H1 (cell line): ENCODE measurements around the gene ZMYND12. TPM values are rescaled to one million over a fixed set of nuclear protein-coding genes. Genes with fewer than 3 reads are reported as not detected.

Source experiments
- CTCF ChIA-PET: fragments of 300-600 bp; sonication (Branson Sonifier 250); formaldehyde crosslinking; loops from one replicate; lab custom pipeline; 2021; ENCODE audit not compliant: partially characterized antibody; lab: Charles Lee
- POLR2A ChIA-PET: fragments of 300-600 bp; sonication (Branson Sonifier 250); formaldehyde crosslinking; loops from one replicate; lab custom pipeline; 2021; ENCODE audit warnings: inconsistent platforms; ENCODE audit not compliant: partially characterized antibody; lab: Charles Lee
- DNase-seq, 2 experiments: peaks; one replicate each; pipeline versions ENCODE4 v3.0.0 to v3.0.0-alpha.2; 2010 to 2022; ENCODE audit warnings: low spot score in 2 of 2, low read depth in 1 of 2, mixed read lengths in 1 of 2
- FAIRE-seq: peaks from 2 replicates; lab custom pipeline; 2011; peaks lifted over from hg19 to GRCh38; lab: Jason Lieb, UNC
- H2AFZ ChIP-seq: 2 replicates; pipeline ENCODE4 v1.8.1; 2012; ENCODE audit warnings: low read length, inconsistent platforms
- H2AK5ac ChIP-seq: 2 replicates; pipeline ENCODE4 v1.6.1; 2013; ENCODE audit warnings: low read depth, low read length
- H2BK120ac ChIP-seq: replicated peaks from 2 replicates; pipeline ENCODE3; 2013; ENCODE audit warnings: low read depth, low read length, inconsistent platforms
- H2BK12ac ChIP-seq: 2 replicates; pipeline ENCODE4 v1.6.1; 2013; ENCODE audit warnings: low read depth, low read length
- H2BK15ac ChIP-seq: 2 replicates; pipeline ENCODE4 v1.6.1; 2013; ENCODE audit warnings: low read length
- H2BK20ac ChIP-seq: 2 replicates; pipeline ENCODE4 v1.6.1; 2013; ENCODE audit warnings: low read length
- H2BK5ac ChIP-seq: 2 replicates; pipeline ENCODE4 v1.6.1; 2013; ENCODE audit warnings: low read depth, low read length
- H3K14ac ChIP-seq: 2 replicates; pipeline ENCODE4 v1.6.1; 2013; ENCODE audit warnings: inconsistent platforms; ENCODE audit not compliant: insufficient read length
- H3K18ac ChIP-seq: 2 replicates; pipeline ENCODE4 v1.6.1; 2013; ENCODE audit warnings: low read length; ENCODE audit errors: extremely low read depth
- H3K23ac ChIP-seq: 2 replicates; pipeline ENCODE4 v1.6.1; 2013; ENCODE audit warnings: inconsistent platforms; ENCODE audit not compliant: insufficient read length
- H3K23me2 ChIP-seq: 2 replicates; pipeline ENCODE4 v1.6.1; 2013; ENCODE audit warnings: low read depth, low read length
- H3K27ac ChIP-seq: 2 replicates; pipeline ENCODE4 v1.6.1; 2011; ENCODE audit warnings: low read depth, low read length, inconsistent platforms
- H3K27me3 ChIP-seq, 4 experiments: replicated peaks in 1 of 4; 1 replicate in 1 of 4; 2 replicates in 3 of 4; pipeline versions ENCODE4 v1.6.1 to v1.8.1; 2011 to 2013; ENCODE audit warnings: low read length in 3 of 4, mild to moderate bottlenecking in 3 of 4, inconsistent platforms in 2 of 4, mixed read lengths in 2 of 4, moderate library complexity in 1 of 4; ENCODE audit not compliant: control insufficient read depth in 3 of 4, insufficient read depth in 3 of 4; ENCODE audit errors: extremely low read depth in 1 of 4
- H3K36me3 ChIP-seq, 4 experiments: 2 replicates each; pipeline versions ENCODE4 v1.6.1 to v1.8.1; 2011 to 2013; ENCODE audit warnings: mild to moderate bottlenecking in 4 of 4, low read length in 3 of 4, moderate library complexity in 2 of 4, control low read depth in 1 of 4, inconsistent platforms in 1 of 4; ENCODE audit not compliant: insufficient read depth in 4 of 4, control insufficient read depth in 2 of 4
- H3K4ac ChIP-seq: replicated peaks from 2 replicates; pipeline ENCODE3; 2013; ENCODE audit warnings: low read length, low read depth, mixed read lengths, inconsistent platforms; ENCODE audit not compliant: insufficient read length
- H3K4me1 ChIP-seq, 4 experiments: replicated peaks in 1 of 4; 1 replicate in 1 of 4; 2 replicates in 3 of 4; pipeline versions ENCODE4 v1.6.1 to v1.8.1; 2011 to 2013; ENCODE audit warnings: low read length in 3 of 4, inconsistent platforms in 2 of 4, mixed read lengths in 1 of 4; ENCODE audit not compliant: insufficient read depth in 4 of 4, control insufficient read depth in 3 of 4
- H3K4me2 ChIP-seq, 2 experiments: 2 replicates each; pipeline versions ENCODE4 v1.6.1 to v1.8.1; 2011 to 2013; ENCODE audit warnings: low read depth in 2 of 2, low read length in 2 of 2, control low read depth in 1 of 2, inconsistent platforms in 1 of 2, mild to moderate bottlenecking in 1 of 2; ENCODE audit not compliant: insufficient read depth in 1 of 2
- H3K4me3 ChIP-seq, 4 experiments: fragments of 200-600, 300-600 bp in 1 of 4; sonication (generic), shearing (Covaris generic), sonication (Bioruptor Twin) in 1 of 4; 2 replicates each; pipeline versions ENCODE4 v1.5.1 to v1.8.1; 2011 to 2016; ENCODE audit warnings: low read length in 4 of 4, low read depth in 3 of 4, control low read depth in 2 of 4, inconsistent platforms in 2 of 4, mild to moderate bottlenecking in 2 of 4, mixed read lengths in 1 of 4, moderate library complexity in 1 of 4; ENCODE audit not compliant: insufficient read depth in 2 of 4; ENCODE audit errors: extremely low read depth in 1 of 4
- H3K56ac ChIP-seq: replicated peaks from 2 replicates; pipeline ENCODE3; 2013; ENCODE audit warnings: low read depth, mild to moderate bottlenecking, mixed read lengths, low read length, inconsistent platforms; ENCODE audit not compliant: insufficient read length
- H3K79me1 ChIP-seq: 2 replicates; pipeline ENCODE4 v1.6.1; 2013; ENCODE audit warnings: low read depth, low read length, control low read depth
- H3K79me2 ChIP-seq, 2 experiments: 2 replicates each; pipeline versions ENCODE4 v1.6.1 to v1.8.1; 2012 to 2013; ENCODE audit warnings: low read length in 2 of 2, mild to moderate bottlenecking in 2 of 2, inconsistent platforms in 1 of 2; ENCODE audit not compliant: insufficient read depth in 2 of 2, control insufficient read depth in 1 of 2
- H3K9ac ChIP-seq, 4 experiments: replicated peaks in 1 of 4; 1 replicate in 1 of 4; 2 replicates in 3 of 4; pipeline versions ENCODE4 v1.6.1 to v1.8.1; 2011 to 2013; ENCODE audit warnings: low read depth in 3 of 4, low read length in 3 of 4, control low read depth in 2 of 4, mild to moderate bottlenecking in 2 of 4, moderate library complexity in 2 of 4, inconsistent platforms in 1 of 4; ENCODE audit errors: extremely low read depth in 1 of 4
- H3K9me3 ChIP-seq, 2 experiments: 2 replicates each; pipeline versions ENCODE4 v1.6.1 to v1.8.1; 2012 to 2013; ENCODE audit warnings: mild to moderate bottlenecking in 2 of 2, moderate library complexity in 2 of 2, control low read depth in 1 of 2, inconsistent platforms in 1 of 2, low read depth in 1 of 2, low read length in 1 of 2, mixed read lengths in 1 of 2; ENCODE audit not compliant: insufficient read depth in 2 of 2
- H4K20me1 ChIP-seq, 2 experiments: replicated peaks in 1 of 2; 2 replicates each; pipeline versions ENCODE3 to v1.8.1; 2011 to 2013; ENCODE audit warnings: inconsistent platforms in 2 of 2, low read length in 2 of 2, mild to moderate bottlenecking in 1 of 2; ENCODE audit not compliant: insufficient read depth in 2 of 2, control insufficient read depth in 1 of 2
- H4K5ac ChIP-seq: 2 replicates; pipeline ENCODE4 v1.6.1; 2013; ENCODE audit warnings: low read length, low read depth, mixed read lengths, inconsistent platforms; ENCODE audit not compliant: insufficient read length
- H4K8ac ChIP-seq: 2 replicates; pipeline ENCODE4 v1.8.0; 2013; ENCODE audit warnings: mild to moderate bottlenecking, moderate library complexity, low read length, inconsistent platforms; ENCODE audit not compliant: insufficient read depth; ENCODE audit errors: extremely low read depth
- H4K91ac ChIP-seq: replicated peaks from 2 replicates; pipeline ENCODE3; 2013; ENCODE audit warnings: low read length, mixed read lengths, inconsistent platforms; ENCODE audit not compliant: insufficient read length
- SUZ12 ChIP-seq: fragments of 200-600 bp; sonication (generic); IDR thresholded peaks from 2 replicates; pipeline ENCODE4 v1.6.1; 2012; ENCODE audit warnings: mild to moderate bottlenecking, inconsistent platforms, low read length, moderate library complexity, mixed read lengths
- TAF1 ChIP-seq: IDR thresholded peaks from 2 replicates; pipeline ENCODE4 v1.6.1; 2011; ENCODE audit warnings: mild to moderate bottlenecking, low read depth, low read length
- ZNF274 ChIP-seq: IDR thresholded peaks from 2 replicates; pipeline ENCODE4 v1.7.0; 2012; ENCODE audit warnings: low read length, borderline replicate concordance; ENCODE audit errors: extremely low read depth
- WGBS, 2 experiments: shearing (Covaris generic) in 1 of 2; methylation state at CpG; one replicate each; pipeline versions ENCODE4 v1.1.6 to v1.1.7; 2013 to 2015; ENCODE audit warnings: low lambda C conversion rate in 2 of 2, mixed read lengths in 2 of 2, inconsistent platforms in 1 of 2, low coverage in 1 of 2, missing lambda C conversion rate in 1 of 2; ENCODE audit not compliant: insufficient replicate concordance in 2 of 2, insufficient coverage in 1 of 2, insufficient read length in 1 of 2; ENCODE audit errors: extremely low coverage in 1 of 2, missing lambda C conversion rate in 1 of 2; 5-methylcytosine and 5-hydroxymethylcytosine counted together
- polyA plus RNA-seq, 7 experiments: library from polyadenylated mRNA; depleted of rRNA in 3 of 7; stranded (reverse) in 5 of 7; unstranded in 2 of 7; fragments of >200 nt in 5 of 7; fragments of 200-250 nt in 2 of 7; gene quantifications; 1 replicate in 5 of 7; 2 replicates in 1 of 7; 4 replicates in 1 of 7; pipeline versions ENCODE4 v1.2.1 to v1.2.3, GENCODE V29; 2011 to 2013; ENCODE audit warnings: missing spikeins in 2 of 7, mixed read lengths in 2 of 7
- total RNA-seq: library from RNA; stranded (reverse); fragmentation: NEBNext Ultra II Directional; extraction: Animal tissue kit (Norgen Biotek cat#: 25700); gene quantifications from 2 replicates; pipeline ENCODE4 v1.2.1, GENCODE V29; 2021

Gene ZMYND12
- total and polyA plus RNA-seq, 2 of the 8 experiments (the other 6 are each of a cell fraction or from before 2014, with no cell fraction given): 0.62 TPM; not detected in 1

GRCh38 chr1:42385283-42385682 is 70.5 kb downstream of the ZMYND12 start:
- H3K14ac ChIP-seq: no peak overlapping the region
- H3K9me3 ChIP-seq: no peaks in the 10 kb centered on the region
- H4K91ac ChIP-seq: no peak overlapping the region
- no peak overlapping the region for H3K4me2 ChIP-seq
- no peaks in the 10 kb centered on the region for H3K79me1 ChIP-seq
- H2BK12ac ChIP-seq: no peak overlapping the region
- no peak overlapping the region for H2BK15ac ChIP-seq
- H3K23ac ChIP-seq: no peak overlapping the region
- ChIA-PET CTCF (interaction anchor here (1.0 kb wide), 1 partner anchor 212 kb away, joined by 5 read pairs; no protein-coding TSS in a partner anchor), POLR2A (no interaction called here)
- no peaks in the 10 kb centered on the region for H3K36me3 ChIP-seq
- peaks cover 0 to 3% (median under 1%) of the 10 kb centered on the region in 4 experiments; a peak in 2 of 7 replicates for H3K4me1 ChIP-seq
- no peak overlapping the region for H2AFZ ChIP-seq
- H2BK5ac ChIP-seq: no peak overlapping the region
- no peak overlapping the region for H3K4ac ChIP-seq
- TF ChIP-seq ZNF274 (no peak), TAF1 (no peak), SUZ12 (no peak)
- H3K56ac ChIP-seq: no peak overlapping the region
- no peak overlapping the region for H3K4me3 ChIP-seq
- no peak overlapping the region for H4K5ac ChIP-seq
- H4K20me1 ChIP-seq: no peaks in the 10 kb centered on the region
- H3K9ac ChIP-seq: no peak overlapping the region
- H2AK5ac ChIP-seq: no peak overlapping the region
- H3K23me2 ChIP-seq: peaks cover 6% of the 10 kb centered on the region; the same call in 1 of the 2 replicates
- H2BK20ac ChIP-seq: no peak overlapping the region
- H2BK120ac ChIP-seq: no peak overlapping the region
- 65% methylated on average over 1 of the region's 1 CpG; no CpG with 5 or more reads in 1 of the 2 experiments for WGBS, 2 experiments
- H3K79me2 ChIP-seq: no peaks in the 10 kb centered on the region
- FAIRE-seq: no peak
- no peak for DNase-seq
- no peak overlapping the region for H3K18ac ChIP-seq
- H3K27me3 ChIP-seq: peaks cover 2 to 14% (median 9%) of the 10 kb centered on the region in 4 experiments
- H4K8ac ChIP-seq: no peak overlapping the region
- H3K27ac ChIP-seq: no peak overlapping the region
